Adrenal gland (tissue), 12 donors: ENCODE data around the gene LYPD6B. TPM values are rescaled to one million over a fixed set of nuclear protein-coding genes. Genes with fewer than 3 reads are reported as not detected.

Source experiments
- DNase-seq, 7 donors: peaks; one replicate each; pipeline ENCODE4 v3.0.0-alpha.2; 2019 to 2020
- H3K27ac ChIP-seq, 5 donors: fragments of 200-600 bp; sonication (generic) in 4 of 5; 1 replicate in 3 of 5; 2 replicates in 2 of 5; pipeline versions ENCODE4 v1.5.1 to v1.8.0; 2016 to 2020; ENCODE audit warnings: mild to moderate bottlenecking in 1 of 5
- H3K27me3 ChIP-seq: fragments of 200-600 bp; 2 replicates; pipeline ENCODE4 v1.8.0; 2021
- H3K36me3 ChIP-seq, 2 donors: fragments of 200-600 bp; replicated peaks in 1 of 2; 1 replicate in 1 of 2; 2 replicates in 1 of 2; pipeline versions ENCODE4 v1.5.1 to v1.8.0; 2018 to 2022
- H3K4me1 ChIP-seq, 2 donors: fragments of 200-600 bp; replicated peaks in 1 of 2; 1 replicate in 1 of 2; 2 replicates in 1 of 2; pipeline versions ENCODE4 v1.5.1 to v1.8.0; 2018 to 2021
- H3K4me3 ChIP-seq, 4 donors: fragments of 200-600 bp; sonication (generic) in 3 of 4; one replicate each; pipeline ENCODE4 v1.5.1; 2016 to 2018
- H3K9me3 ChIP-seq, 3 donors: fragments of 200-600 bp; sonication (generic) in 1 of 3; replicated peaks in 1 of 3; 1 replicate in 2 of 3; 2 replicates in 1 of 3; pipeline versions ENCODE4 v1.5.1 to v1.8.0; 2016 to 2021
- POLR2A ChIP-seq, 2 donors: fragments of 450-650 bp; IDR thresholded peaks; one replicate each; pipeline ENCODE4 v1.6.1; 2017; ENCODE audit warnings: antibody characterized with exemption in 2 of 2, mild to moderate bottlenecking in 2 of 2, moderate library complexity in 1 of 2
- WGBS, 4 donors: extraction: QIAGEN DNeasy Blood & Tissue Kit in 2 of 4; methylation state at CpG; one replicate each; pipeline versions ENCODE4 v1.1.5 to v1.1.7; 2013 to 2017; 5-methylcytosine and 5-hydroxymethylcytosine counted together
- intact Hi-C, 2 donors: fragments of 100-400 bp; cut with DNase I; formaldehyde crosslinking; loops; one replicate each; pipeline versions ENCODE4 v1.14.1 to v1.15.0; 2022 to 2023
- polyA plus RNA-seq, 3 donors: library from polyadenylated mRNA; stranded (reverse); fragments of 200-250 nt in 2 of 3; fragments of 350-450 nt in 1 of 3; fragmentation: Illumina TruSeq in 1 of 3; extraction: RNeasy Lipid Tissue Mini Kit (QIAGEN cat#74804) in 1 of 3; gene quantifications; one replicate each; pipeline ENCODE4 v1.2.3, GENCODE V29; 2013 to 2014
- total RNA-seq, 9 donors: library from RNA; depleted of rRNA in 4 of 9; stranded (reverse); fragments of >200 nt in 4 of 9; fragments of 120-200 nt in 1 of 9; fragmentation: NEBNext Ultra II Directional in 1 of 9; extraction: Animal tissue kit (Norgen Biotek cat#: 25700) in 1 of 9; gene quantifications; one replicate each; pipeline versions ENCODE4 v1.1.0 to v1.2.4, GENCODE V29; 2013 to 2023
- TF ChIP-seq, protein P1 (sequence below), 6 experiments: fragments of 450-650 bp in 4 of 6; fragments of 200-600 bp in 2 of 6; sonication (generic) in 1 of 6; IDR thresholded peaks; 1 replicate in 5 of 6; 2 replicates in 1 of 6; pipeline versions ENCODE4 v1.5.1 to v1.8.0; 2016 to 2021; ENCODE audit warnings: antibody characterized with exemption in 6 of 6, mild to moderate bottlenecking in 2 of 6, moderate library complexity in 1 of 6
- donor health status: healthy with polysubstance abuse.
- donor health status: Bipolar disorder and iron deficiency.
- donor health status: DM: yes; HTN: yes; CAD: no.
- donor health status: DM: no; HTN: no; CAD: no.
- donor health status: DM: no; HTN: no; CAD: no.
- donor health status: DM: yes; HTN: yes; CAD: no.

The LYPD6B gene
- total and polyA plus RNA-seq, 12 donors: 0.15 to 0.98 (median 0.50) TPM; not detected in 2

DNA sequence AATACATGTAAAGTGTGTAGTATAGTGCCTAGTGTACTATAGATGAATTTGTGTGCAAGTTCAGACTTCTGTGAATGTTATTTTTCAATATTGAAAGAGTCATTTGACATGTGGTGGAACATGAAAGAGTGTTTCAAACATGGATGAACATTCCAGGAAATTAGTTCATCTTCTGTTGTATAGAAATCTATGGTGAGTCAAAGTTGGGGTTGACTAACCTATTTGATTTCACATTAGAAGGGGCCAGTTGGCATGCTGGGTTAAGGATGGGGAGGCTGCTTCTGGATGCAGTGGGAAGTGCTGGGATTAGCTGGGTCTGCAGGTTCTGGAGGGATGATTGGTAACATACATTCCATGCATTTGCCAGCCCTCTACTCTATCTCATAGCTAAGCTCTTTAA is 50.6 kb downstream of the LYPD6B start:
- Histone ChIP-seq H3K4me3 (no peak overlapping the region), H3K36me3 (no peaks in the 10 kb centered on the region), H3K9me3 (no peaks in the 10 kb centered on the region), H3K4me1 (no peaks in the 10 kb centered on the region), H3K27ac (no peak overlapping the region), H3K27me3 (no peaks in the 10 kb centered on the region)
- no peak for TF ChIP-seq POLR2A (IDR thresholded peaks at IDR 0.05)
- TF ChIP-seq, protein P1, sequence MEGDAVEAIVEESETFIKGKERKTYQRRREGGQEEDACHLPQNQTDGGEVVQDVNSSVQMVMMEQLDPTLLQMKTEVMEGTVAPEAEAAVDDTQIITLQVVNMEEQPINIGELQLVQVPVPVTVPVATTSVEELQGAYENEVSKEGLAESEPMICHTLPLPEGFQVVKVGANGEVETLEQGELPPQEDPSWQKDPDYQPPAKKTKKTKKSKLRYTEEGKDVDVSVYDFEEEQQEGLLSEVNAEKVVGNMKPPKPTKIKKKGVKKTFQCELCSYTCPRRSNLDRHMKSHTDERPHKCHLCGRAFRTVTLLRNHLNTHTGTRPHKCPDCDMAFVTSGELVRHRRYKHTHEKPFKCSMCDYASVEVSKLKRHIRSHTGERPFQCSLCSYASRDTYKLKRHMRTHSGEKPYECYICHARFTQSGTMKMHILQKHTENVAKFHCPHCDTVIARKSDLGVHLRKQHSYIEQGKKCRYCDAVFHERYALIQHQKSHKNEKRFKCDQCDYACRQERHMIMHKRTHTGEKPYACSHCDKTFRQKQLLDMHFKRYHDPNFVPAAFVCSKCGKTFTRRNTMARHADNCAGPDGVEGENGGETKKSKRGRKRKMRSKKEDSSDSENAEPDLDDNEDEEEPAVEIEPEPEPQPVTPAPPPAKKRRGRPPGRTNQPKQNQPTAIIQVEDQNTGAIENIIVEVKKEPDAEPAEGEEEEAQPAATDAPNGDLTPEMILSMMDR (IDR thresholded peaks at IDR 0.05): no peak
- DNase-seq: no peak
- intact Hi-C loops: no loop called here

DNA sequence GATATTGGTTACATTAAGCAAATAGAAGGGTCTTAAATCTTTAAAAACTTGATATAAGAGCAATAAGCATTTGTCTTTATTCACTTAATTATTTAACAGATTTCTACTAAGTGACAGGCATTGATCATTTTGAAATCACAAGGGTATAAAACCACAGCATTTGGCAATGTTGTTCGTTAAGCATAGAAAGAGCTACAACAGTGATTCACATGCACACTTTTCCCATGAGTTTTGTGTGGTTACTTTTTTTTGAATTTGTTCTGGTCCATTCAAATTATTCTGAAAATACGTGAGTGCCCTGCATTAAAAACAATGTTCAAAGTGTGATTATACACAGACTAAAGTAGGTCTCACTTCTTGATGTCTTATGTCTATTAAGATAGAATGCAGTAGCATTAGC is 52.2 kb downstream of the LYPD6B start:
- no peaks in the 10 kb centered on the region for H3K27me3 ChIP-seq
- intact Hi-C loops: no loop called here
- WGBS, 4 donors: 72 to 89% (median 74%) methylated on average over 2 of the region's 2 CpGs
- no peak for TF ChIP-seq POLR2A (IDR thresholded peaks at IDR 0.05)
- TF ChIP-seq, protein P1 (IDR thresholded peaks at IDR 0.05): no peak
- DNase-seq: no peak
- H3K36me3 ChIP-seq: no peaks in the 10 kb centered on the region
- no peaks in the 10 kb centered on the region for H3K9me3 ChIP-seq
- H3K27ac ChIP-seq: no peak overlapping the region
- no peak overlapping the region for H3K4me3 ChIP-seq
- H3K4me1 ChIP-seq: no peaks in the 10 kb centered on the region

DNA sequence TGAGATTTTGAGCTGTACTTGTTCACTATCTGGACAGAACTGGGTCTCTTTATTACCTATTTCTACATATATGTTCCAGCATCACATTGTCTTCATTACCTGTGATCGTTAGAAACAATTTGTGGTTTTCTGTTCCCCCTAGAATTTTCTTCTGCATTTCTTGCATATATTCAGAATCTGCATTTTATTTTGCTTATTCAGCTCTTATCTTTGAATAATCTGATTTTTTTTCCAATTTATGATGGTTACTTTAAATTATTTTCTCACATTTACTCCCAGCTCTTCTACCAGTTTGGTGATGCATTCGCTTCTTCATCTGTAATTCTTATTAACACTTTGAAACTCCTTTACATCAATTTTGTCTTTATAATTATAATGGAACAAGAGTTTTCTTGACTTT is 55.1 kb downstream of the LYPD6B start:
- WGBS, 4 donors: 87 to 96% (median 91%) methylated on average over 2 of the region's 2 CpGs
- TF ChIP-seq, protein P1 (IDR thresholded peaks at IDR 0.05): no peak
- TF ChIP-seq POLR2A (IDR thresholded peaks at IDR 0.05): no peak
- DNase-seq: no peak
- H3K4me1 ChIP-seq: no peaks in the 10 kb centered on the region
- no peak overlapping the region for H3K27ac ChIP-seq
- intact Hi-C loops: no loop called here
- no peaks in the 10 kb centered on the region for H3K27me3 ChIP-seq
- H3K9me3 ChIP-seq: no peaks in the 10 kb centered on the region
- H3K36me3 ChIP-seq: no peaks in the 10 kb centered on the region
- H3K4me3 ChIP-seq: no peak overlapping the region

DNA sequence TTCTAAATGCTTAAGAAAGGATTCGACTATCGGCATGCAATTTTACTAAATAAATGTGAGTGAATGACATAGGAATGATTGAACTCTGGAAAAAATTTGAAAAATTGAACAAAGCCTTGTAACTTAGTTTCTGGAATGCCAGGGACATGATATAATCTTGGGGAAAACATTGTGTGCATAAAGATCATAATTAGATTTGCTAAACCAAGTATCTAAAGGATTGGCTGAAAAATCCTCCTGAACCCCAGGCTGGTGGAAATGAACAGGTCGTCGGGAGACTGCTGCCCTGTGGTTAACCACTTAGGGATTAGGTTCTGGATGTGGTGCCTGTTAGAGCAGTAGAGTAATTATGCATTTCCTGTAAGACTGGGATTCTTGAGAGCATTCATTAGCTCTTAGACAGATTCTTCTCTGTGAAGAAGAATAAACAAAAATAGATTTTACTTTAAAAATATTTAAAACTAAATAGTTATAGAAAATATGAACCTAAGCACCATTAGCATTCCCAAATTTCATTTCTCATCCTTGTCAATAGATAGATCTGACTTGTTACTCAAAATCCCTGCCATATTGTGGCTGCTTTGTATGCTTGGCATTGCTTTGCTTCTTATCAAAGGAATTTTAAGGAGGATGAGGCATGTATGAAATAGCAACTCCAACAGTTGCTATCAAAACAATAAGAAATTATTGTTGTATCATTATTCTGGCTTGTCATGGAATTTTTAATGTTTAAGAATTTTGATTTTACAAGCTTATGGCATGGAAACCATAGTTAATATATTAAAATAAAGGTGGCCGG is 55.9 kb downstream of the LYPD6B start:
- no peak overlapping the region for H3K4me3 ChIP-seq
- H3K9me3 ChIP-seq: no peaks in the 10 kb centered on the region
- intact Hi-C loops: no loop called here
- no peaks in the 10 kb centered on the region for H3K4me1 ChIP-seq
- WGBS, 4 donors: 63 to 71% (median 69%) methylated on average over 5 of the region's 5 CpGs
- H3K27ac ChIP-seq: no peak overlapping the region
- DNase-seq: no peak
- H3K27me3 ChIP-seq: no peaks in the 10 kb centered on the region
- H3K36me3 ChIP-seq: no peaks in the 10 kb centered on the region
- TF ChIP-seq POLR2A (IDR thresholded peaks at IDR 0.05): no peak
- TF ChIP-seq, protein P1 (IDR thresholded peaks at IDR 0.05): no peak
